HUES64 (cell line): ENCODE results near the gene RNF224.

Source experiments
- H3K27ac ChIP-seq: 2 replicates; pipeline ENCODE4 v1.7.0; 2013; ENCODE audit warnings: low read depth, low read length, inconsistent platforms
- H3K27me3 ChIP-seq: 2 replicates; pipeline ENCODE4 v1.6.1; 2013; ENCODE audit warnings: mild to moderate bottlenecking, low read length; ENCODE audit not compliant: insufficient read depth
- H3K36me3 ChIP-seq: 2 replicates; pipeline ENCODE4 v1.6.1; 2013; ENCODE audit warnings: mild to moderate bottlenecking, low read length; ENCODE audit not compliant: insufficient read depth
- H3K4me1 ChIP-seq: 2 replicates; pipeline ENCODE4 v1.6.1; 2013; ENCODE audit warnings: mild to moderate bottlenecking, low read length, moderate library complexity; ENCODE audit not compliant: insufficient read depth
- H3K4me3 ChIP-seq: 2 replicates; pipeline ENCODE4 v1.5.1; 2013; ENCODE audit warnings: mild to moderate bottlenecking, low read length, moderate library complexity
- H3K9ac ChIP-seq: 2 replicates; pipeline ENCODE4 v1.6.1; 2013; ENCODE audit warnings: mild to moderate bottlenecking, low read depth, low read length
- H3K9me3 ChIP-seq: 2 replicates; pipeline ENCODE4 v1.6.1; 2013; ENCODE audit warnings: low read depth, low read length; ENCODE audit not compliant: insufficient read depth
- WGBS: fragments of 150-250, 120-280 bp; methylation state at CpG from one replicate; pipeline ENCODE4 v1.1.7; 2013; ENCODE audit warnings: missing lambda C conversion rate; 5-methylcytosine and 5-hydroxymethylcytosine counted together

RNF224 gene

DNA sequence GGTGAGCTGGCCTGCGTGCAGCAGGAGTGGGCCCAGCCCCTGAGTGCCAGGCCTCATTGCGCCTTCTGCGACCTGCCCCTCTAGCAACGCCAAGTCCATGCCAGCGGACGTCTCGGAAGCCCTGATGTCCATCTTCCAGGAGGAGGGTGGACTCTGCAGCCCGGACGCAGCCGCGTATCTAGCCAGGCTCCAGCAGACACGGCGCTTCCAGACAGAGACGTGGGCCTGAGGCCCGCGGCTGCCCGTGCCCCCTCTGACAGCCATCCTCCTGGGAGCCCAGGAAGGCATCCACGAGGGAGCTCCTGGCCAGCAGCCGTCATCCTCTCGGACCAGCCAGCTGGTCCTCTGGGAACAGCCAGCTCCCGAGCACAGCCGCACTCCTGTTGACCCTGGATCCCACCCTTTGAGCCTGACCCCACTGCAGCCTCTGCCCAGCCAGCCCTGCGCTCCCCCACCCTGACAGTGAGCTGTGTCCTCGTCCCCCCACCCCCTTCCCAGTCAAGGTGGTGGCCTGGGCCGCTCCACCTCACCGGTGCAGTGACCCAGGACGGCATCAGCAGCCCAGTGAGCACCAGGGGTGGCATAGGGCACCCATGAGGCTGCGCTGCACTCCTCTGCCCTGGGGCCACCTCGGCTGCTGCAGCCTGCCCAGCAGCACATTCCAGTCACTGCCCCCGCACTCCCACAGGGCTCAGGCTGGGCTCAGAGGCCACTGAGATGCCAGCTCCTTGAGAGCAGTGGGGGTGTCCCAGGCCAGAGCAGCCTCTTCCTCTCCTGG is 10.9 kb upstream of the RNF224 start:
- no peak overlapping the region for H3K9ac ChIP-seq
- no peaks in the 10 kb centered on the region for H3K9me3 ChIP-seq
- no peaks in the 10 kb centered on the region for H3K27me3 ChIP-seq
- H3K4me1 ChIP-seq: no peaks in the 10 kb centered on the region; the same call in 1 of the 2 replicates
- 94% methylated on average over 30 of the region's 30 CpGs for WGBS
- no peak overlapping the region for H3K4me3 ChIP-seq
- peaks cover 23% of the 10 kb centered on the region for H3K36me3 ChIP-seq
- H3K27ac ChIP-seq: no peak overlapping the region

GRCh38 chr9:137217276-137218211 is 9.8 kb upstream of the RNF224 start:
- no peaks in the 10 kb centered on the region; the same call in 1 of the 2 replicates for H3K4me1 ChIP-seq

GRCh38 chr9:137218212-137218753 is 9.0 kb upstream of the RNF224 start:
- Histone ChIP-seq H3K9ac (no peak overlapping the region), H3K36me3 (peaks cover 23% of the 10 kb centered on the region), H3K4me1 (no peaks in the 10 kb centered on the region; the same call in 1 of the 2 replicates), H3K9me3 (no peaks in the 10 kb centered on the region), H3K27me3 (peaks cover 10% of the 10 kb centered on the region), H3K4me3 (no peak overlapping the region), H3K27ac (no peak overlapping the region)
- 94% methylated on average over 30 of the region's 30 CpGs for WGBS

More at GRCh38 chr9:137217276-137218211, 9.8 kb upstream of the RNF224 start:
- H3K27me3 ChIP-seq: peaks cover 4% of the 10 kb centered on the region
- no peak overlapping the region for H3K4me3 ChIP-seq
- H3K9ac ChIP-seq: no peak overlapping the region
- peaks cover 23% of the 10 kb centered on the region for H3K36me3 ChIP-seq
- H3K27ac ChIP-seq: no peak overlapping the region
- 56% methylated on average over 36 of the region's 36 CpGs for WGBS
- H3K9me3 ChIP-seq: no peaks in the 10 kb centered on the region

- no peak overlapping the region for H3K4me3 ChIP-seq
- H3K9me3 ChIP-seq: no peaks in the 10 kb centered on the region
- H3K27me3 ChIP-seq: peaks cover 10% of the 10 kb centered on the region
- 63% methylated on average over 12 of the region's 12 CpGs for WGBS
- H3K36me3 ChIP-seq: peaks cover 23% of the 10 kb centered on the region
- no peak overlapping the region for H3K9ac ChIP-seq
- no peak overlapping the region for H3K27ac ChIP-seq
- H3K4me1 ChIP-seq: no peaks in the 10 kb centered on the region; the same call in 1 of the 2 replicates
These were observed 8.5 kb upstream of the RNF224 start for GRCh38 chr9:137218754-137219271.

GRCh38 chr9:137219757-137220316 is 7.5 kb upstream of the RNF224 start:
- Histone ChIP-seq H3K4me3 (no peak overlapping the region), H3K27me3 (peaks cover 10% of the 10 kb centered on the region), H3K9ac (no peak overlapping the region), H3K36me3 (peaks cover 15% of the 10 kb centered on the region), H3K27ac (no peak overlapping the region), H3K4me1 (no peaks in the 10 kb centered on the region; the same call in 1 of the 2 replicates), H3K9me3 (no peaks in the 10 kb centered on the region)
- WGBS: 94% methylated on average over 10 of the region's 10 CpGs

GRCh38 chr9:137220317-137221094 is 6.8 kb upstream of the RNF224 start:
- no peaks in the 10 kb centered on the region; the same call in 1 of the 2 replicates for H3K4me1 ChIP-seq
- H3K9me3 ChIP-seq: no peaks in the 10 kb centered on the region
- peaks cover 9% of the 10 kb centered on the region for H3K36me3 ChIP-seq
- H3K9ac ChIP-seq: no peak overlapping the region
- WGBS: 91% methylated on average over 52 of the region's 52 CpGs
- H3K27ac ChIP-seq: no peak overlapping the region
- peaks cover 10% of the 10 kb centered on the region for H3K27me3 ChIP-seq
- H3K4me3 ChIP-seq: no peak overlapping the region

- 0 out of 2 replicates have a peak, but pooled peaks cover 3% of the 10 kb centered on the region for H3K36me3 ChIP-seq
- peak overlapping the region; percentile 83 for H3K4me3 ChIP-seq
- no peak overlapping the region for H3K27ac ChIP-seq
- peaks cover 10% of the 10 kb centered on the region for H3K27me3 ChIP-seq
- WGBS: 80% methylated on average over 13 of the region's 14 CpGs
- H3K4me1 ChIP-seq: no peaks in the 10 kb centered on the region; the same call in 1 of the 2 replicates
- no peak overlapping the region for H3K9ac ChIP-seq
- no peaks in the 10 kb centered on the region for H3K9me3 ChIP-seq
These were observed 6.2 kb upstream of the RNF224 start for GRCh38 chr9:137221095-137221505.

- Histone ChIP-seq H3K9me3 (no peaks in the 10 kb centered on the region), H3K9ac (0 out of 2 replicates have a peak overlapping the region, but pooled peaks have one; percentile 5), H3K27ac (no peak overlapping the region), H3K4me1 (no peaks in the 10 kb centered on the region; the same call in 1 of the 2 replicates), H3K36me3 (no peaks in the 10 kb centered on the region), H3K4me3 (peak overlapping the region; percentile 83), H3K27me3 (peaks cover 10% of the 10 kb centered on the region)
- WGBS: 4% methylated on average over 61 of the region's 61 CpGs
These were observed 5.7 kb upstream of the RNF224 start for GRCh38 chr9:137221506-137222111.

- Histone ChIP-seq H3K36me3 (no peaks in the 10 kb centered on the region), H3K9ac (peak within 1 kb of the TSS; percentile 47; the same call in 1 of the 2 replicates), H3K4me1 (no peaks in the 10 kb centered on the region; the same call in 1 of the 2 replicates), H3K9me3 (no peaks in the 10 kb centered on the region), H3K27ac (no peak within 1 kb of the TSS), H3K27me3 (peaks cover 10% of the 10 kb centered on the region), H3K4me3 (peak within 1 kb of the TSS; percentile 83)
- 4% methylated on average over 88 of the region's 88 CpGs for WGBS
These were observed 4.9 kb upstream of the RNF224 start, which contains the start of gene RNF208 for GRCh38 chr9:137222190-137223077. Gene RNF208 (minus strand): TSS chr9:137222240. CDS start chr9:137221212, 1,028 bp downstream.
